Panc1 (cell line): Measurements from ENCODE around the gene CEP44. TPM values are rescaled to one million over a fixed set of nuclear protein-coding genes. Genes with fewer than 3 reads are reported as not detected.

Source experiments
- ATAC-seq: fragments of 200-7000 bp; cut with Tn5 transposase; 2 replicates; pipeline ENCODE4 v1.9.1; 2020; ENCODE audit warnings: mild to moderate bottlenecking, moderate library complexity
- BruUV-seq: library from RNA; stranded (reverse); fragments of 400-500 nt; replicated peaks from 2 replicates; lab custom pipeline; 2021; lab: Mats Ljungman, UMichigan
- CTCF ChIA-PET: fragments of 300-600 bp; sonication (Branson Sonifier 250); formaldehyde crosslinking; loops from one replicate; lab custom pipeline; 2022; ENCODE audit warnings: antibody characterized with exemption; lab: Charles Lee
- POLR2A ChIA-PET: fragments of 300-600 bp; sonication (Branson Sonifier 250); formaldehyde crosslinking; loops from one replicate; lab custom pipeline; 2022; ENCODE audit warnings: antibody characterized with exemption; lab: Charles Lee
- DNase-seq: peaks from one replicate; pipeline ENCODE4 v3.0.0-alpha.2; 2010; ENCODE audit warnings: low read depth, low spot score
- H3K27ac ChIP-seq: 2 replicates; pipeline ENCODE4 v1.5.1; 2011; ENCODE audit warnings: mild to moderate bottlenecking, low read length, inconsistent platforms
- H3K27me3 ChIP-seq: fragments of 200-500 bp; sonication (Bioruptor generic); 2 replicates; pipeline ENCODE4 v1.6.0; 2014; ENCODE audit warnings: low read length, inconsistent platforms; ENCODE audit not compliant: control insufficient read depth, insufficient read depth
- H3K36me3 ChIP-seq: fragments of 200-500 bp; sonication (Bioruptor generic); 2 replicates; pipeline ENCODE4 v1.5.1; 2014; ENCODE audit warnings: inconsistent platforms, mild to moderate bottlenecking, low read length, moderate library complexity; ENCODE audit not compliant: control insufficient read depth, insufficient read depth
- H3K4me1 ChIP-seq: 2 replicates; pipeline ENCODE4 v1.5.1; 2011; ENCODE audit warnings: inconsistent platforms, mild to moderate bottlenecking, low read length, moderate library complexity; ENCODE audit not compliant: control insufficient read depth, insufficient read depth
- H3K4me3 ChIP-seq, 2 experiments: 2 replicates each; pipeline ENCODE4 v1.5.1; 2011 to 2012; ENCODE audit warnings: low read depth in 2 of 2, low read length in 2 of 2, mild to moderate bottlenecking in 2 of 2, inconsistent platforms in 1 of 2, moderate library complexity in 1 of 2
- H3K9me3 ChIP-seq: fragments of 200-500 bp; sonication (Bioruptor generic); 2 replicates; pipeline ENCODE4 v1.5.1; 2014; ENCODE audit warnings: low read depth, mild to moderate bottlenecking, inconsistent platforms, low read length, moderate library complexity; ENCODE audit not compliant: control insufficient read depth, insufficient read depth
- POLR2AphosphoS5 ChIP-seq: IDR thresholded peaks from 2 replicates; pipeline ENCODE4 v1.6.1; 2012; ENCODE audit warnings: mild to moderate bottlenecking, low read depth, low read length, moderate library complexity
- REST ChIP-seq, 2 experiments: IDR thresholded peaks; 2 replicates each; pipeline ENCODE4 v1.6.1; 2011 to 2012; ENCODE audit warnings: low read depth in 2 of 2, control low read depth in 1 of 2, low read length in 1 of 2, mild to moderate bottlenecking in 1 of 2, moderate library complexity in 1 of 2; ENCODE audit not compliant: insufficient read depth in 1 of 2
- SIN3A ChIP-seq: IDR thresholded peaks from 2 replicates; pipeline ENCODE4 v1.6.1; 2012; ENCODE audit warnings: low read depth, mild to moderate bottlenecking, low read length, moderate library complexity, borderline replicate concordance; ENCODE audit not compliant: insufficient read depth
- TCF7L2 ChIP-seq: IDR thresholded peaks from 2 replicates; pipeline ENCODE4 v1.6.1; 2011; ENCODE audit warnings: mild to moderate bottlenecking, low read depth, low read length, inconsistent platforms
- in situ Hi-C: cut with HindIII; loops from 2 replicates; pipeline ENCODE4 v1.10.0; 2016; ENCODE audit warnings: low sequenced_read_pairs, low pct_unique_long_range_greater_than_20kb
- intact Hi-C: fragments of 100-400 bp; cut with micrococcal nuclease; formaldehyde crosslinking; loops from one replicate; pipeline ENCODE4 v1.10.0; 2022; ENCODE audit not compliant: unreplicated experiment
- total RNA-seq: library from RNA; stranded (reverse); gene quantifications from one replicate; pipeline ENCODE4 v1.2.1, GENCODE V29; 2021; ENCODE audit not compliant: unreplicated experiment
- TF ChIP-seq, protein P1 (sequence below): fragments of 450-650 bp; IDR thresholded peaks from 2 replicates; pipeline ENCODE4 v1.5.1; 2017; ENCODE audit warnings: mild to moderate bottlenecking

CEP44 gene
- total RNA-seq, 1 experiment from 2014 or later: 9.8 TPM

- Histone ChIP-seq H3K4me3 (no peak overlapping the region), H3K4me1 (no peaks in the 10 kb centered on the region), H3K36me3 (no peaks in the 10 kb centered on the region), H3K9me3 (no peaks in the 10 kb centered on the region), H3K27ac (no peak overlapping the region), H3K27me3 (no peaks in the 10 kb centered on the region)
- no TSS peak for BruUV-seq
- intact Hi-C loops: no loop called here
- in situ Hi-C loops: no loop called here
- DNase-seq: no peak
- CTCF ChIA-PET: no interaction called here
- TF ChIP-seq TCF7L2 (no peak), SIN3A (no peak), REST (IDR thresholded peaks at IDR 0.05; ENCODE audit: insufficient read depth in 1 of 2, low read depth in 2 of 2, low read length in 1 of 2) (no peak), POLR2AphosphoS5 (no peak)
- TF ChIP-seq, protein P1, sequence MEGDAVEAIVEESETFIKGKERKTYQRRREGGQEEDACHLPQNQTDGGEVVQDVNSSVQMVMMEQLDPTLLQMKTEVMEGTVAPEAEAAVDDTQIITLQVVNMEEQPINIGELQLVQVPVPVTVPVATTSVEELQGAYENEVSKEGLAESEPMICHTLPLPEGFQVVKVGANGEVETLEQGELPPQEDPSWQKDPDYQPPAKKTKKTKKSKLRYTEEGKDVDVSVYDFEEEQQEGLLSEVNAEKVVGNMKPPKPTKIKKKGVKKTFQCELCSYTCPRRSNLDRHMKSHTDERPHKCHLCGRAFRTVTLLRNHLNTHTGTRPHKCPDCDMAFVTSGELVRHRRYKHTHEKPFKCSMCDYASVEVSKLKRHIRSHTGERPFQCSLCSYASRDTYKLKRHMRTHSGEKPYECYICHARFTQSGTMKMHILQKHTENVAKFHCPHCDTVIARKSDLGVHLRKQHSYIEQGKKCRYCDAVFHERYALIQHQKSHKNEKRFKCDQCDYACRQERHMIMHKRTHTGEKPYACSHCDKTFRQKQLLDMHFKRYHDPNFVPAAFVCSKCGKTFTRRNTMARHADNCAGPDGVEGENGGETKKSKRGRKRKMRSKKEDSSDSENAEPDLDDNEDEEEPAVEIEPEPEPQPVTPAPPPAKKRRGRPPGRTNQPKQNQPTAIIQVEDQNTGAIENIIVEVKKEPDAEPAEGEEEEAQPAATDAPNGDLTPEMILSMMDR: no peak
- POLR2A ChIA-PET: no interaction called here
- no peak for ATAC-seq
Measured at GRCh38 chr4:174245714-174246113, 38.0 kb upstream of the CEP44 start.

DNA sequence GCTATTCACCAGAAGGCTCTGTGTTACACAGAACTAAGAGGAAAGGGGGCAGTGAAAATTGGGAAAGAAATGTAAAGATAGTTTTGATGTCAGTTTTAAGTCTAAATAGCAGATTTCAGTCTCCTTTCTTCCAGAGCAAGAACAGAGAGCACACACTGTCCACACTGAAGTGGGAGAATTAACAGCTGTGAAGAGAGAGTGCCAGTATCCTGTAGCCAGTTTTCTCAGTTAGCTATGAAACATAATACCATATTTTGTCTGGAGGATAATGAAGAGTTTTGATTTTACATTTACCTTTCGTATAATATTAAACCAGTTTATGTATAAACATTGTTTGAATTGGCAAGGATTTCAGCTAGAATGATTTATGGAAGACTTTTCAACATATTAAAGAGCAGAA lies 35.3 kb upstream of the CEP44 start:
- in situ Hi-C loops: no loop called here
- no peak overlapping the region for H3K4me3 ChIP-seq
- BruUV-seq: no TSS peak
- no peaks in the 10 kb centered on the region for H3K9me3 ChIP-seq
- DNase-seq: no peak
- no peaks in the 10 kb centered on the region for H3K27me3 ChIP-seq
- H3K27ac ChIP-seq: no peak overlapping the region
- POLR2A ChIA-PET: no interaction called here
- no peaks in the 10 kb centered on the region for H3K36me3 ChIP-seq
- intact Hi-C loops: no loop called here
- no peak for ATAC-seq
- CTCF ChIA-PET: no interaction called here
- no peaks in the 10 kb centered on the region for H3K4me1 ChIP-seq
- TF ChIP-seq REST (IDR thresholded peaks at IDR 0.05; ENCODE audit: insufficient read depth in 1 of 2, low read depth in 2 of 2, low read length in 1 of 2): no peak
- TF ChIP-seq, protein P1: no peak
- TF ChIP-seq POLR2AphosphoS5: no peak
- no peak for TF ChIP-seq TCF7L2
- TF ChIP-seq SIN3A: no peak
